HG02623 (cell line): ENCODE results near the gene HOXA5.

Source experiments
- ATAC-seq: cut with Tn5 transposase; IDR thresholded peaks from one replicate; pipeline ENCODE4 v1.9.1; 2021; ENCODE audit warnings: moderate library complexity; ENCODE audit not compliant: unreplicated experiment

The HOXA5 gene

DNA sequence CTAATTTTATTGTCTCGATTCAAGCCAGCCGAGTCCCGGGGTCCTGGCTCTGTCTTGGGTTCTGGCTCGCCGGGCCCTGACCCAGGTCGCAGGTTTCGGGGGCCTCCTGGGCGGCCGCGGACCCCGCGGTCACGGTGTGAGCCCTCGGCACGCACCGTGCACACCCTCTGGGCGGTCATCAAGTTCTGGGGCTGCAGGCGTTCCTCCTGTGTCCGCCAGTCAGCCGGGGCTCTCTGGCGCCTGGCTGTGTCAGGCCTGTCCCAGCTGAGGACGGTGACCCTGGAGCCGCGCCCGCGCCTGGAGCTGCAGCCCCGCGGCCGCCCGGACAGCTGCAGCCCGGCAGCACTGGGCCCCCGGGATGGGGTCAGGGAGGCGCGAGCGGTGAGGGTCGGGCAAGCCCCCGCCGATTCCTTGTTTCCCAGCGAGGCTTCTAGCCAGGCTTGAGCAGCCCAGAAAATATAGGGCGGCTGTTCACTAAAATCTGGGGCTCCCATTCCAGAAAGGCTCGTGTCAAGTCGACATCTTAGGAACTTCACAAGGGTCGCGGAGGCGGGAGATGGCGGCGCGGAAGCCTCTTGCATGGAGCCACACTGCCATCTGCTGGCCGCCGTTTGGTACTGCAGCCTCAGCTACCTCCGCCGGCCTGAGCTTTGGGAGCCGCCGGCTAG lies 17.2 kb upstream of the HOXA5 start:
- peak; percentile 49 for ATAC-seq

GRCh38 chr7:27160145-27160545 lies 16.7 kb upstream of the HOXA5 start:
- ATAC-seq, result no peak

- no peak for ATAC-seq
Measured at GRCh38 chr7:27159266-27160144, 16.0 kb upstream of the HOXA5 start.

DNA sequence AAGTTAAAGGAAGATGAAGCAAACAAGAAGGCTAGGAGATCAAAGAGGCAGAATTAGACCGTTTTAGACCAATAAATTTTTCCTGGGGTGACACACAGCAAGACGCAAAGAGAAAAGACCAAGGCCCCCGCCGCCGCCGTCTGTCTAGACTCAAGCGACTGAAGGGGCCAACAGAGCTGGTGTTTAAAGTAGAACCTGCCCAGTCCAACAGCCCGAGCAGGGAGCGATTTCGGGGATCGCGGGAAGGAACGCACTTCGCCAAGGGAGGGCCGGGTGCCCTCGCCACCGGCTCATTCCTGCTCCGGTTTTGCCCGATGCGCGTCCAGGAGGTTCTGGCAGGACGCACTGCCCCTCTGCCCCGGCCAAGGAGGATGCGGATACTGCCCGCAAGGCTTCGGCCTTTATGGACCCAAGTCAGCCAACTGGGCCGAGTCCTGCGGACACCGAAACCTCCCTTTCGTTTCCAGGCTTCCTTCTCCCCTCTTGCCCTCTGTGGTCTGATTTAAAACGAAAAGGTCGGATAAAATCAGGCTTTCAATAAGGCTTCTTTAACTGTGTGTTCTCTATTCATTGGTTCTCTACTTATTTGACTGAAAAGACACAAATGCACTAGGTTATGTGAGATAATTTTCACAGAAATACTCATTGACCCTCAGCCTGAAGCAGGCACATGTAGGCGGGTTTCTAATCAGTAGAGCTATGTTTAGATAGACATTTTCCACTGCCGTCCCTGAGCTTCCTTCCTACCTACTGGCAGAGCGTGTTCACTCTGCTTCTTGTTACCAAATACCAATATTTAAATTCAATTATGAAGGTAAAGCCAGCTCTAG lies 15.2 kb upstream of the HOXA5 start:
- no peak for ATAC-seq

- ATAC-seq, result no peak
Measured at GRCh38 chr7:27157702-27158431, 14.4 kb upstream of the HOXA5 start.

GRCh38 chr7:27156916-27157701 lies 13.6 kb upstream of the HOXA5 start:
- ATAC-seq, result no peak

DNA sequence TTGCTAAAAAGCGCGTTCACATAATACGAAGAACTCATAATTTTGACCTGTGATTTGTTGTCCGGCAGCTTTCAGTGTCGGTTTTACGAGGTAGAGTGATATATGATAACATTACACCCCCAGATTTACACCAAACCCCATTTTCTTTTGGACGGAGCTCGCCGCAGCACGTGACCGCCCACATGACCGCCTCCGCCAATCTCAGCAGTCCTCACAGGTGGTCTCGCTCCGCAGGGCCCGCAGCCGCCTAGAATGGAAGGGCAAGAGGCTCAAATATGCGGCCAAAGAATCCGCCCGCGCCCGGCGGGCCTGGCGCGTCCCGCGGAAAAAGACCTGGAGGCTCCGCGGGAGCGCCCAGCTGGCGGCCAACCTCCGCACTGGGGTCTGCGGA lies 13.0 kb upstream of the HOXA5 start, which contains the start of gene HOXA7:
Gene HOXA7 (minus strand): TSS at position 168 of the 391 bp plus-strand sequence. CDS start 130 bp downstream, at position 38.
- no peak for ATAC-seq

- ATAC-seq, result no peak
Measured at GRCh38 chr7:27155816-27156507, 12.5 kb upstream of the HOXA5 start.

- no peak for ATAC-seq
Measured at GRCh38 chr7:27154901-27155815, 11.7 kb upstream of the HOXA5 start.

GRCh38 chr7:27154369-27154768 lies 10.9 kb upstream of the HOXA5 start:
- no peak for ATAC-seq

DNA sequence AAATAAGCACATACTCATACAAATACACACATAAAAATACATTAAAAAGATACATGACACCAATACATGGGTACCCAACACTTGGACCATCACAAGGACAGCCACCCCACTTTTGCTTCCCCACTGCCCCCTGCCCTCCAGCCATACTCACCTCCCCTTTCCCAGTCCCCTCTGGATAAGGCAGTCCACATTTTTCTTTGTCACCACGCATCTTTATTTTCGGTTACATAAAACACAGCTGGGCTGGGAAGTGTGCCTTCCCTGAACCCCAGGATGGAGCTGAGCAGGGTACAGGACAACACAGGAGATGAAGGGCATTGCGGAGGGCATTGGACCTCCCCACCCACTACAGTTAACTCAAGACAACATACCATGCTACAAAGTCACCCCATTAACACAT lies 10.0 kb upstream of the HOXA5 start:
- ATAC-seq, result no peak

GRCh38 chr7:27152816-27153442 lies 9.4 kb upstream of the HOXA5 start:
- no peak for ATAC-seq

- ATAC-seq, result no peak
Measured at GRCh38 chr7:27151931-27152815, 8.7 kb upstream of the HOXA5 start, which contains the start of gene HOXA3. HOXA3 (minus strand) TSS chr7:27152583; CDS start chr7:27110640, 41,943 bp downstream.

DNA sequence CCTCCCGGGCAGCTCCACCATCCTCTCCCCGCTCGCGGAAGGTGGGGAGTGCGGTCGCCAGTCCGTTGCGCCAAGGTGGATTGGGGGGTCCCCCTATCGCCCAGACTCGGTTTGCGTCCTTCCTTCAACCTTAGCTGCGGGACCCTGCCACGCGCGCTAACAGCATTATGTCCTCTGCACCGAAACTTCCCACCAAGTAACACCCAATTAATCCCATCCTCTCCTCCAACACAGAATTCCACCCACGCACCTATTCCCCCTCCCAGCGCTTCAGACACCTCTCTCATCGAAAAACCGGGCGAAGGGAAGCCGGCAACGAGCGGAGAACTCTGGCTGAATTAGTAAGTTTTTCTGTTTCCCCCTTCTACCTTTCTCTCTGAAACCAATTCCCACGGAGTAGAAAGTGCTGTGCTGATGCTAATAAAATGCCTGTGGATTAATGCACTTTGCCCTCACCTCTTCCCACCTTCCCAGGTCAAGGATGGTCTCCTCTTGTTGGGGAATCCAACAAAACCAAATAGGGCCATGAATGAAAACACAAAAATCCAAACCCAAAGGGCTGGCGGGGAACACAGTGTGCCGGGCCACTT lies 8.0 kb upstream of the HOXA5 start:
- no peak for ATAC-seq

- no peak for ATAC-seq
Measured at GRCh38 chr7:27150568-27151340, 7.3 kb upstream of the HOXA5 start.
